Muscle of arm (tissue), 12 donors: ENCODE results near the gene PDZD2. TPM values are rescaled to one million over a fixed set of nuclear protein-coding genes. Genes with fewer than 3 reads are reported as not detected.
"Not testable (repeated sequence)": the region's sequence is repeated elsewhere in the genome, so short reads cannot be mapped to it uniquely, and the experiment has no call there.

Source experiments
- DNase-seq: peaks from one replicate; pipeline ENCODE4 v3.0.0-alpha.2; 2013
- polyA plus RNA-seq, 12 donors: library from polyadenylated mRNA; unstranded; fragments of 120-200 nt; gene quantifications; one replicate each; pipeline ENCODE4 v1.2.1, GENCODE V29; 2013; ENCODE audit not compliant: insufficient read length in 12 of 12

Gene PDZD2
- polyA plus RNA-seq, 12 donors = 5.0 to 28.2 (median 8.6) TPM; not detected in 1

- no peak for DNase-seq
Observed at GRCh38 chr5:32099486-32100035, 460.6 kb downstream of the PDZD2 start.

DNA sequence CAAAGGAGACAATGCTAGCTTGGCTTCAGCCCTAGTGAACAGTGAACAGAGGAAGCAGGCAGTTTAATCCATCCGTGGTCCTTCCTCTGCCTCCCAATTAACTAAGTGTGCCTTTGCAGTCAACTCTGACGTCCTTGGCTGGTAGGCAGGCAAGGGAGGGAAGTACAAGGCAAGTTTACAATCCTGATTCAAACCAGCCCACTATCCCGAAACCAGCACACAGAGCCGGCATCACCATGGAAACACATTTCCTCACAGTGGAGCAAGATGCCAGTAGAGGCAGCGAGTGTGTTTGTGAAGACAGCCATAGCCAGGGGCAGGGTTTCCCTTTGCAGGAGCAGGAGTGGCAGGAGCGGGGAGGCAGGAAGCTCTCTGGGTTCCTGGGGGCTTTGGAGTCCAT, 461.3 kb downstream of the PDZD2 start:
- no peak for DNase-seq

DNA sequence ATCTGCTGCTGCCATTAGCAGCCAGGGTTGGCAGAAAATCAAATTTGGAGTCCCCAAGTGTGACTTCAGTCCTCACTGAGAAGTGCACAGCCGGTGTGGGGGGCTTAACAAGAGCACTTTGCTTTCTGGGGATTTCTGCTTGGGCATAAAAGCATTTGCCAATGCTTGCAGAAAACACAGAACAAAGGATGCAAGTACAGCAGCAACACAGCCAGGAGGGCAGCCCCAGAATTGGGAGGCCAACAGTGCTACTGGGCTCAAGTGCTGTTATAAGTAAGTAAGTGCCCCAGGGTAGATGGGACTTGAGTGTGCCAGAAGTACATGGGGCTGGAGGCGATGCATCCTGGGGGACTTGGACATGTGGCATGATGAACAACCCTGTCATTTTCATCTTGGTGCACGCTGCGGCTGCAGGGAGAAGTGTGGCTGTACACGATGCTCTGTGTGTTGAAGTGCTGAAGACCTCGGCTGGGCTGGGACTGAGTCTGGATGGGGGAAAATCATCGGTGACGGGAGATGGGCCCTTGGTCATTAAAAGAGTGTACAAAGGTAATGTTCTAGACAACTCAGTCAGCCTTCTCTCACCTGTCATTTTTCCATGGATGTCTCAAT, 461.9 kb downstream of the PDZD2 start:
- no peak for DNase-seq

GRCh38 chr5:32102254-32102986, 463.5 kb downstream of the PDZD2 start:
- no peak for DNase-seq

- DNase-seq = no peak
Observed at GRCh38 chr5:32103521-32103920, 464.6 kb downstream of the PDZD2 start.

GRCh38 chr5:32107291-32107690, 468.4 kb downstream of the PDZD2 start:
- DNase-seq = no peak

DNA sequence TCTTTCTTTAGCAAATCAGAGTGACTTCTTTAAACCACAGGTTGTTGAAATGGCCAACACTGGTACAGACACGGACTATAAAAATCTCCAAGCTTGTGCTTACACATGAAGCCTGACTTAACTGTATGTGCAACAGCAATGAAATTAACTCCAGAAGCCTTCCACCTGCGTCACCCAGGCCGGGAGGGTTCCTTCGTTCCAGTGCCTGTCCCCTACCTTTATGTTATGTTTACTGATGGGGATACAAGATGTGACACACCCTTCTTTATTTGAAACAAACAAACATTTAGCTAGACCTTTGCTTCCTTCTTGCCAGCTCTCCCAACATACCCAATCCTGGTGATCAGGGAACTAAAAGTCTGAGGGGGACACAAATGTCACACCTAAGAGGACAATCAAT, 469.2 kb downstream of the PDZD2 start:
- DNase-seq = no peak

- no peak for DNase-seq
Observed at GRCh38 chr5:32109236-32109635, 470.3 kb downstream of the PDZD2 start.

GRCh38 chr5:32110111-32110696, 471.3 kb downstream of the PDZD2 start:
- no peak for DNase-seq

DNA sequence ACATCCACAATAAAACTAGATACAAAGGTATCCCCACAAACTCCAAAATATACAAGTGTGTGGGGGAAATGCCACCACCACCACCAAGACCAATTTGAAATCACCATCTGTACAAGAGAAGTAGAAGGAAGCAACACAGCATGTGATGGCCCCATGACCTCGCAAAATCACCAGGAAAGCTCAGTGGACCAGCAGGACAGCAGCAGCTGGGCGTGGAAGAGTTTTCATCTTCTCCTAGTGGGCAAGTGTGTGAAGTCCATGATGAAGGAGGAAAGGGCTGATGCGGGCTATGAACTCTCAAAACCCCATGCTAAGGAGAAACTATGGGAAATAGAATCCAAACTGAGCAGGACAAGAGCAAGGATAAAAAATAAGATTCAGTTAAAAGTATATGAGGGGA, 477.1 kb downstream of the PDZD2 start:
- no peak for DNase-seq

DNA sequence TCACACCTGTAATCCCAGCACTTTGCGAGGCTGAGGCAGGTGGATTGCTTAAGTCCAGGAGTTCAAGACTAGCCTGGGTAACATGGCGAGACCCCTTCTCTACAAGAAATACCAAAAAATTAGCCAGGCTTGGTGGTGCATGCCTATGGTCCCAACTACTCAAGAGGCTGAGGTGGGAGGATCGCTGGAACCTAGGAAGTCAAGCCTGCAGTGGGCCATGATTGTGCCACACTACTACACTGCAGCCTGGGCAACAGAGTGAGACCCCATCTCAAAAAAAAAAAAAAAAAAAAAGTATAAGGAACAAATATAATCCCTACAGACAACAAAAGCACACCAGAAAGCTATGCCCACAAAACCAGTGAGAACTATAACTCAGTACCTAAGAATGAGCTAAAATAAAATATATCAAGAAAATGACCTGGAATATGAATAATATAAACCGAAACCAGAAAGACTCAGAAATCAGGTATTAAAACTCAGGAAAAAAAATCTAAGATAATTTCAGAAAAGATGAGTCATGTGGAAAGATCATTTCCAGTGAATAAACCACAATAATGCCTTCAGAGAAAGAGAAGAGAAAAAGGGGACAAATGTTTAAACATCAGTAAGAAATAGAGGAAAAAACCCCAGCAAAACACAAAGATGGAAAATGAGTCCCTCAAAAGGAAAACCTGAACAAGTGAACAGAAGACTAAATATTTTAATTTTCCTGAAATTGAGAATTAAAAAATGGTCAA, 477.8 kb downstream of the PDZD2 start:
- no peak for DNase-seq

- DNase-seq = not testable (repeated sequence)
Observed at GRCh38 chr5:32118922-32119321, 480.0 kb downstream of the PDZD2 start.

DNA sequence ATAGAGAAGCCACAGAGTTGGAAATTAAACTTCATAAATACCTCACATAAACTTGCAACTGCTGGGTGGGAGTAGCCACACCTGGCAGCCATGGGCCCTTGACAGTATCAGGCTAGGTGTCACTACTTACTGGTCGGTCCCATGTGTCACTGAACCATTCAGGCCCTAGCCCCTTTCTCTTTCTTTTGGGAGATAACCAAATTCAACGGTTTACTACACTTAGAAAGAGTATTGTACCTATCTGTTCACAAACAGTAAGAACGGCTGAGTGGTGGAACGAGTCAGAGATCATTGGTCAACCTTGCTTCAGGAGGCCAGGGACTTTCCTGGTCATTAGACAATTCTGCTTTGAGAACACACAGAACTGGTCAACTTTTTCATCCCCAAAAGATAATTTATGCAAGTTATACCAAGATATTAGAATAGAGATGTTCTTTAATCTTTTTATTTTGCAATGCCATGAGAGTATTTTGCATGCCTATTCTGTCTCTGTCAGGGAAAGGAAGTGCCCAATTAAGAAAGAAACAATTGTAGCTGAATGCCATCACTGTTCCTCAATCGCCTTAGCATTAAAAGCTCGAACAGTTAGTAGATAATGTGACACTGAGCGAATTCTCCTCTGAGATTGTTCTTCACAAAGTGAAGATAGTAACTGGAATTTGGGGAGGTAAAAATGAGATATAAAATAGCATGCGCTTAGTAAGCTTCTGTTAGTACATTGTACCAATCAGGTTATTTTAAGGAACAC, 484.3 kb downstream of the PDZD2 start:
- DNase-seq = no peak

- no peak for DNase-seq
Observed at GRCh38 chr5:32123889-32124676, 485.2 kb downstream of the PDZD2 start.

- DNase-seq = no peak
Observed at GRCh38 chr5:32126691-32127090, 487.8 kb downstream of the PDZD2 start.

DNA sequence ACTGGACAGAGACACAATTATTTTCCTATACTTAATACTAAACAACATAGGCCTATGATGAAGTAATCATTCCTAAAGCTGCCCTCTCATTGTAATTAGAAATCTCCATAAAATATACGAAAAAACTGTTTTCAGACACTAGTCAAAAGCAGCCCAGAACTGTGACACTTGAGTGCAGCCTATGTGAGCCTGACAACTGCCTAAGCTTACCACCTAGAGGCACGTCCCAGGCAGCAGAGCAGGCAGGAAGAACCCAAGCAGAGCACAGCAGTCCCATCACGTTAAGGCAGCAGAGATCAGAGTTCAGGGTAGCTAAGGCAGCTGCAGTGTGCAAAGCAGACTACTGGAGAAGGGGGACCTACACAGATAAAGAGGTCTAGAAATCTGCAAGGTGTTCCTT, 488.8 kb downstream of the PDZD2 start:
- DNase-seq = no peak

GRCh38 chr5:32129074-32129598, 490.2 kb downstream of the PDZD2 start:
- DNase-seq = no peak

DNA sequence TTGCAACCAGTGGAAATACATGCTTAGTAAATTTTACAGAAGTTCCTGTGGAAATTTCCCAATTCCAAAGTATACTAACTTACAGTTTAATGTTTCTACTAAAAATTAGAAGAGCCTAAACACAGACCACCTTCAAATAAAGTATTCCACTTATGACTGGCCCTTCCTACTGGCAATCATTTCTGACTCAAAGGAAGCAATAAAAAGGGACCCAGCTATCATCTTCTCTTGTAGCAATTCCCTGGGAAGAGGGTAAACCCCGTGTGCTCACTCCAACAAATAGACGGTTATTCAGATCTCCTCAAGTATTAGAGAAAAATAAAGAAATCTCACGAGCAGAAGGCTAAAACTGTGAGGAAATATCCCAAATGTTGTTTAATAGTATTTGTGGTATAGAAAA, 491.9 kb downstream of the PDZD2 start:
- no peak for DNase-seq

DNA sequence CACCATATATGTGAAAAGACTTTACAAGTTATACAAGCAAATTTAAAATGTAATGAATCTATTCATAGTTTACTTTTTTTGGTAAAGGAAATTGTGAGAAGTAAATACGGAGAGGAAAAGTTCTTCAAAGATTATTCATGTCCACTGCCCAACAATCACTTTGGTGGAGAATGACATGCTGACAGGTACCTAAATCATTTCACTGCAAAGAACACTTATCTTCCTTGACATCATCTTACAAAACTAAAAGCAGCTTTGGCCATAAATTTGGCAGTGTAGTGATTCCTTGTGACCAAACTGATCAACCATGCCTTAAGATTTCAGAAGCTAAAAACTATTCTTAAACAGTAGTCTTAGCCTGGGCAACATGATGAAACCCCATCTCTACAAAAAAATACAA, 492.7 kb downstream of the PDZD2 start:
- DNase-seq = no peak

DNA sequence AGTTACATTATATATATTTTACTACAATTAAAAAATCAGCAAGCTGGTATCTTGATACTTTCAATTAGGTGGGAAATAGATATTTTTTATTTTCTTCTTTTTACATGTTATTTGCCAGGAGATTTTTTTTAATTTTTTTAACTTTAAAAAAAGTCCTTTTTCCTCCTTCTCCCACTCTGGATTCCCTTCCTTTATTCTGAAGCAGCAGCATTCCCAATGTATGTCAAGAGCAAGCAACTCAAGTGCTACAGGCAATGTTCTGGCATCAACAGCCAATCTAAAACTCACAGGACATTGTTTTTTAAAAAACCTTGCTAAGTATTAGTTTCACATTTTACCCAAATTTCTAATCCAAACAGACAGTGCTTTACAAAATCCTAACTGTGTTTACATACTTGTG, 493.8 kb downstream of the PDZD2 start:
- DNase-seq = no peak

DNA sequence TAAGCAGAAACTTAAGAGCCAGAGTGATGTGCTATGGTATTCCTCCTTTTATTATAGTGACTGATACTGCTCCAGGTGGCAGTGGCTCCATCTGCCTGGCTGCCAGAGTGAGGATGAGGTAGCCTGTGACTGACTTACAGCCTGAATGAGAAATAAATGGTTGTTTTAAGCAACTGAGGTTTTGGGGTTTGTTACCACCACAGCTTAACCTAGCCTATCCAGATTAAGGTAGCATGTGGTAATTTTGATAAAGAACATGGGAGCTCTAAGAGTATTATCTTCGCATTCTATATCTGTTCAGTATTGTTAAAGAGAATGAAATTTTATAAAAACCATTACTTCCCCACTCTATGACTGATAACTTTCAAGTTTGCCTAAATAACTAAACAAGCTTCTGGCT, 496.2 kb downstream of the PDZD2 start:
- no peak for DNase-seq
